HepG2 (cell line): ENCODE data around the gene C10orf67. TPM values are rescaled to one million over a fixed set of nuclear protein-coding genes. Genes with fewer than 3 reads are reported as not detected.
A peak's percentile ranks its signal among the peaks of the same experiment; 100 is the strongest.

Experiments
- CAMTA2 ChIP-seq: sonication (generic); formaldehyde crosslinking; IDR thresholded peaks from 2 replicates; pipeline ENCODE4 v1.4.0; 2020; ENCODE audit warnings: mild to moderate bottlenecking, missing genetic modification reagents, borderline replicate concordance
- ETS1 ChIP-seq: sonication (generic); formaldehyde crosslinking; IDR thresholded peaks from 2 replicates; pipeline ENCODE4 v1.4.0; 2020; ENCODE audit warnings: missing genetic modification reagents
- GLMP ChIP-seq: sonication (generic); formaldehyde crosslinking; IDR thresholded peaks from 2 replicates; pipeline ENCODE4 v1.9.0; 2021; ENCODE audit warnings: missing genetic modification reagents, mild to moderate bottlenecking, borderline replicate concordance
- GPBP1L1 ChIP-seq: sonication (generic); formaldehyde crosslinking; IDR thresholded peaks from 2 replicates; pipeline ENCODE4 v1.5.0; 2020; ENCODE audit warnings: mild to moderate bottlenecking, missing genetic modification reagents
- KDM2A ChIP-seq: sonication (generic); formaldehyde crosslinking; IDR thresholded peaks from 2 replicates; pipeline ENCODE4 v1.4.0; 2020; ENCODE audit warnings: low read depth, missing genetic modification reagents, borderline replicate concordance
- KLF9 ChIP-seq: IDR thresholded peaks from 2 replicates; pipeline ENCODE4 v1.6.1; 2016; ENCODE audit warnings: low read depth
- MTA3 ChIP-seq: sonication (generic); formaldehyde crosslinking; IDR thresholded peaks from 2 replicates; pipeline ENCODE4 v1.4.0; 2020; ENCODE audit warnings: missing genetic modification reagents
- NBN ChIP-seq: fragments of 450-650 bp; conservative IDR thresholded peaks from 2 replicates; pipeline ENCODE4 v1.6.1; 2017
- NKX3-1 ChIP-seq: sonication (generic); formaldehyde crosslinking; IDR thresholded peaks from 2 replicates; pipeline ENCODE4 v1.5.0; 2020; ENCODE audit warnings: missing genetic modification reagents
- RFXAP ChIP-seq: sonication (generic); formaldehyde crosslinking; IDR thresholded peaks from 2 replicates; pipeline ENCODE4 v1.4.0; 2020; ENCODE audit warnings: missing genetic modification reagents, borderline replicate concordance
- SMARCE1 ChIP-seq: fragments of 450-650 bp; IDR thresholded peaks from 2 replicates; pipeline ENCODE4 v1.6.1; 2017; ENCODE audit warnings: borderline replicate concordance
- SNAPC5 ChIP-seq: sonication (generic); formaldehyde crosslinking; IDR thresholded peaks from 2 replicates; pipeline ENCODE4 v1.8.1; 2023; ENCODE audit warnings: mild to moderate bottlenecking, missing genetic modification reagents, borderline replicate concordance
- STAT5B ChIP-seq: sonication (generic); formaldehyde crosslinking; IDR thresholded peaks from 2 replicates; pipeline ENCODE4 v1.4.0; 2020; ENCODE audit warnings: missing genetic modification reagents
- ZBTB46 ChIP-seq: sonication (generic); formaldehyde crosslinking; IDR thresholded peaks from 2 replicates; pipeline ENCODE4 v1.4.0; 2020; ENCODE audit warnings: mild to moderate bottlenecking, missing genetic modification reagents, borderline replicate concordance
- ZFP36 ChIP-seq: fragments of 150-350 bp; IDR thresholded peaks from 2 replicates; pipeline ENCODE4 v1.6.1; 2018; ENCODE audit warnings: borderline replicate concordance, low read length, low read depth; ENCODE audit not compliant: partially characterized antibody
- ZNF280B ChIP-seq: sonication (generic); formaldehyde crosslinking; IDR thresholded peaks from 2 replicates; pipeline ENCODE4 v1.5.0; 2020; ENCODE audit warnings: missing genetic modification reagents, mild to moderate bottlenecking, borderline replicate concordance
- ZNF326 ChIP-seq: sonication (generic); formaldehyde crosslinking; IDR thresholded peaks from 2 replicates; pipeline ENCODE4 v1.4.0; 2020; ENCODE audit warnings: missing genetic modification reagents, borderline replicate concordance
- ZNF343 ChIP-seq: sonication (generic); formaldehyde crosslinking; IDR thresholded peaks from 2 replicates; pipeline ENCODE4 v1.4.0; 2020; ENCODE audit warnings: mild to moderate bottlenecking, missing genetic modification reagents
- ZNF367 ChIP-seq: sonication (generic); formaldehyde crosslinking; IDR thresholded peaks from 2 replicates; pipeline ENCODE4 v1.4.0; 2020; ENCODE audit warnings: missing genetic modification reagents, borderline replicate concordance
- ZNF430 ChIP-seq: sonication (generic); formaldehyde crosslinking; IDR thresholded peaks from 2 replicates; pipeline ENCODE4 v1.9.0; 2021; ENCODE audit warnings: mild to moderate bottlenecking, missing genetic modification reagents
- ZNF550 ChIP-seq: sonication (generic); formaldehyde crosslinking; IDR thresholded peaks from 2 replicates; pipeline ENCODE4 v1.4.0; 2020; ENCODE audit warnings: mild to moderate bottlenecking, missing genetic modification reagents, borderline replicate concordance
- ZNF564 ChIP-seq: sonication (generic); formaldehyde crosslinking; IDR thresholded peaks from 2 replicates; pipeline ENCODE4 v1.8.1; 2023; ENCODE audit warnings: mild to moderate bottlenecking, missing genetic modification reagents
- ZNF772 ChIP-seq: sonication (generic); formaldehyde crosslinking; IDR thresholded peaks from 2 replicates; pipeline ENCODE4 v1.5.0; 2020; ENCODE audit warnings: mild to moderate bottlenecking, missing genetic modification reagents
- polyA plus RNA-seq, 8 experiments: library from polyadenylated mRNA; depleted of rRNA in 3 of 8; stranded (reverse) in 7 of 8; unstranded in 1 of 8; fragments of >200 nt; fragmentation: Illumina TruSeq in 4 of 8; extraction: Trizol in 4 of 8; gene quantifications; 2 replicates each; pipeline versions ENCODE4 v1.2.1 to v1.2.3, GENCODE V29; 2011 to 2016; ENCODE audit warnings: low read depth in 4 of 8, missing spikeins in 1 of 8, mixed read lengths in 1 of 8; ENCODE audit not compliant: insufficient read depth in 1 of 8
- total RNA-seq, 5 experiments: library from RNA; depleted of rRNA; stranded (reverse); fragments of >200 nt; fragmentation: Illumina TruSeq; extraction: Trizol; gene quantifications; 2 replicates each; pipeline ENCODE4 v1.2.3, GENCODE V29; 2016; ENCODE audit warnings: low read depth in 1 of 5

Gene C10orf67
- total and polyA plus RNA-seq, 2 of the 13 experiments (the other 11 are each of a cell fraction or from before 2014, with no cell fraction given) = not detected

- TF ChIP-seq ZFP36 = no peak
- no peak for TF ChIP-seq GLMP (CRISPR knock-in tag)
- TF ChIP-seq MTA3 (CRISPR knock-in tag) = no peak
- no peak for TF ChIP-seq ZNF550 (CRISPR knock-in tag)
- TF ChIP-seq GPBP1L1 (CRISPR knock-in tag) = no peak
- TF ChIP-seq NBN = no peak
- TF ChIP-seq SMARCE1 = no peak
- no peak for TF ChIP-seq KLF9
- TF ChIP-seq ZNF772 = no peak
- TF ChIP-seq STAT5B (CRISPR knock-in tag) = no peak
- TF ChIP-seq ZNF430 (CRISPR knock-in tag) = peak; percentile 29; the same call in 1 of the 2 replicates
- TF ChIP-seq SNAPC5 (CRISPR knock-in tag) = no peak
- TF ChIP-seq ZNF280B = no peak
- TF ChIP-seq CAMTA2 (CRISPR knock-in tag) = no peak
- TF ChIP-seq ZNF564 (CRISPR knock-in tag) = no peak
- TF ChIP-seq ZBTB46 = no peak
- no peak for TF ChIP-seq RFXAP
- no peak for TF ChIP-seq ETS1 (CRISPR knock-in tag)
- TF ChIP-seq ZNF343 (CRISPR knock-in tag) = no peak
- TF ChIP-seq ZNF367 (CRISPR knock-in tag) = no peak
- TF ChIP-seq NKX3-1 (CRISPR knock-in tag) = no peak; the same call in 1 of the 2 replicates
- no peak for TF ChIP-seq ZNF326 (CRISPR knock-in tag)
- TF ChIP-seq KDM2A (CRISPR knock-in tag) = peak; percentile 47; the same call in 1 of the 2 replicates
Measured at GRCh38 chr10:23171232-23171876, 173.2 kb downstream of the C10orf67 start (continued).
